HG03097 (cell line): ENCODE measurements around the gene TMEM132C.

ENCODE experiments used
- ATAC-seq: cut with Tn5 transposase; IDR thresholded peaks from one replicate; pipeline ENCODE4 v1.9.1; 2021; ENCODE audit not compliant: unreplicated experiment, low FRiP score

The TMEM132C gene

DNA sequence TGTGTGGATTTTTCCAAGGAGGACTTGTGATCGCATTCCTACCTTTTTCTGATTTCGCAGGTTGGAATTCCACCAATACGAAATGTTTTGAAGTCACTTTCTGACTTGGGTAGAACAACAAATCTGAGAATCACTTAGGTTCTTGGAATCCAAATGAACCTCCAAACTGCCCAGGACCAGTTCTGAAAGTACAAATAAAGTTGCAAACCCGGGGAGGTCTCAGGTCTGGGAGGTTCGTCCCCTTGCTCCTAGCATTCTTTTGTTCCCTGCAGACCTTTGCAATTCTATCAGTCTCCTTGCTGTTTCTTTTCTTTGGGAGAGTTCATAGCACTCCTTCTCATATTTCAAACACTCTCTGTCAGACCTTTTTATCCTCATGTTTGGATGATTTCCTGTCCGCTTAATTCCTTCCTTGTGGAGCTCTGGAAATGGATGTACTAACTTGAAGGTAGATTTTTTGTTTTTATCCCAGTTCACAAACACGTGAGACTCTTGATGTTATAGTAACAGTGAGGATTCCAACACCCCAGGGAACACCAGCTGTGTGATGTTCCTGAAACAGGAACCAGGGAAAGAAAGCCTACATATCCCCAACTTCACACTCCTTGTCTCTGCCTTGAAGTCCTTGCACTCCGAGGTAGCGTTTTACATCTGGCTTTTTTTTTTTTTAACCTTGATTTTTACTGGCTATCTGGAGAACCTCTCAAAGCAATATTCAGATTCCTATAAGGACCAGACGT lies 70.6 kb downstream of the TMEM132C start:
- ATAC-seq = no peak

- no peak for ATAC-seq
These were observed 71.6 kb downstream of the TMEM132C start for GRCh38 chr12:128338386-128339125.

DNA sequence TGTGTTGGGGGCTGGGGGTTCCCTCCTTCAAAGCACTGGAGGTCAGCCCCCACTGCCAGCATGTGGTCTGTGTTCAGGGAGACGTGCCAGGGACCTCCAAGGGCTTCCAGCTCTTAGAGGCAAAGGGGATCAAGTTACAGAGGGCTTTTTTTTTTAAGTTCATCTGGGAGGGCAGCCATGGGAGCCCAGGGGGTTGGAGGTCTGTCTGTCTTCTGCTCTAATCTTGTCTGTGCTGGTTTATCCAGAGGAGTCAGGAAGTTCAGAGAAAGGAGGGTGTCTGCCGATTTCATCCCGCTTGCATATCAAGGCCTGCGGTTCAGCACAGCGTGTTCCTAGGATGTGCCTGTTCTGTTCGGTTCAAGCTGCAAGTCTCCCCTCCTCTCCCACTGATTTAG lies 72.2 kb downstream of the TMEM132C start:
- ATAC-seq = no peak

DNA sequence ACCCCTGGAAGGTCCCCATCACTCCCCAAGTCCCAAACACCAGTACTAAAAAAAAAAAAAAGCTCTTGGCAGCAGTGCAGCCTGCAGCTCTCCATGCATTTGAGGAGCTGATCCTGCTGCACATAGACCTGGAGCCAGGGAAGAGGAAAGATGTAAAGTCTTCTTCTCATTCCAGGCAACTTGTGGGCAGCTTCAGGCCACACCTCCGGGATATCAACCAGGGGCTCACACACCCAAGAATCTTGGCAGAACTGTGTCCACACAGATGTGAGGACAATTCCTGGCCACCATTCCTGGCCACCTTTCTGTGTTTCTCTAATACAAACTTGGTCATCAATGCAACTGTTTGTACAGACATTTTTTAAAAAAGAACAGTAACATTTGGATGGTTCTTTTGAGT lies 72.7 kb downstream of the TMEM132C start:
- no peak for ATAC-seq

- ATAC-seq = no peak
These were observed 86.3 kb downstream of the TMEM132C start for GRCh38 chr12:128353301-128353700.

GRCh38 chr12:128356547-128356946 lies 89.6 kb downstream of the TMEM132C start:
- no peak for ATAC-seq

GRCh38 chr12:128361400-128361995 lies 94.5 kb downstream of the TMEM132C start:
- ATAC-seq = no peak

DNA sequence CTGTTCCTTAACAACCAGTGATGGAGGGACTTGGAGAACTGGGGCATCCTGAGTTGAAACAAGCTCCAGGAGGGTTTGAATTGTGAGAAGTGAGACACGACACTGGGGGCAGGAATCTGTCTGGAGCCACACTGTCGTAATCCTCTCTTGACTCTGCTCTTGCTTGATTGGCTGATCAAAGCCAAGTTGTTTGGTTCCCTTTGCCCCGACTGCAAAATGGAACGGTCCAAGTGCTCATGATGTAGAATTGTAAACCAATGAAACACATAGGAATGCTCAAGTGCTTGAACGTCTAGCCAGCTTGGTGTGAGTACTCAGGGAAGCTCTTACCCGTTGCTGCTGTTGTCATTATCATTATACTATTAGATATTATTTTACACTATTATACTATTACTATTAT lies 98.1 kb downstream of the TMEM132C start:
- ATAC-seq = no peak

DNA sequence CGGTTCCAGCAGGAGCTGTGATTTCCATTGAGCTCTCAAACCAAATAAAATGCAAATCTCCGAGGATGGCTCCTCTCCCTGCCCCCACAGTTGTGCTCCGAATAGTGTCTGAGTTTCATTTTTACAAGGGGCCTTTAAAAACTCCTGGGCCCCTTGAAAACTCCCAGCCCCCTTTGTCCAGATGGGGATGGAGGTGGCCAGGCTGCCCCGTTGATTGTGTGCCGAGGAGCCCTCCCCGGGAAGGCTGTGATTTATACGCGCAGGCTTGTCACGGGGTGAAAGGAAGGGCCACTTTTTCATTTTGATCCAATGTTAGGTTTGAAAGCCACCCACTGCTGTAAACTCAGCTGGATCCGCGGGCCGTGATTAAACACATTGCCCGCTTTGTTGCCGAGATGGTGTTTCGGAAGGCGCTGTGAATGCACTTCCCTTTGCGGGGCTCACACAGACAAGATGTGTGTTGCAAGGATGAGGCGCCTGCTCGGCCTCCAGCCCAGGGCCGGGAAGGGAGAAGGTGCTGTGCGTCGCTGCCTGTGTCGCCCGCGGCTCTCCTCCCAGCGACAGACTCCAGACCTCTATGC lies 98.8 kb downstream of the TMEM132C start:
- no peak for ATAC-seq

DNA sequence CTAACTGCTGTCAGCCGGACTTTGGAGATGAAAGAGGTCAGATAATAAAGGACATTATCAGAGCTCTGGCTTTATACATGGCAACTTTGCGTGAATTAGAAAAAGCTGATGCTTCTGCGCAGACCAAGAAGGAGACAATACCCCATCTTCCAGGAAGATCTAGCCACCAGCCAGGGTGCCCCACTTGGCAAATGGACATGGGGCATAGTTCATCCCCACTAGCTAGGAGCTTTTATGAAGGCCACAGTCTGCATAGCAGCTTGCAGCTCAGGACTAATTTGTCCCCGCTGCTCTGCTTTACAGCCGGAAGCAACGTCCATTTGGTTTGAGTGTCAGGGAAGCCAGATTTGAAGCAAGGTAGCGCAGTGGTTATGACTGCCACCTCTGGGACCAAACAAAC lies 101.0 kb downstream of the TMEM132C start:
- no peak for ATAC-seq

GRCh38 chr12:128381541-128381940 lies 114.6 kb downstream of the TMEM132C start:
- no peak for ATAC-seq

- no peak for ATAC-seq
These were observed 115.0 kb downstream of the TMEM132C start for GRCh38 chr12:128381946-128382345.

GRCh38 chr12:128382946-128383345 lies 116.0 kb downstream of the TMEM132C start:
- ATAC-seq = no peak

DNA sequence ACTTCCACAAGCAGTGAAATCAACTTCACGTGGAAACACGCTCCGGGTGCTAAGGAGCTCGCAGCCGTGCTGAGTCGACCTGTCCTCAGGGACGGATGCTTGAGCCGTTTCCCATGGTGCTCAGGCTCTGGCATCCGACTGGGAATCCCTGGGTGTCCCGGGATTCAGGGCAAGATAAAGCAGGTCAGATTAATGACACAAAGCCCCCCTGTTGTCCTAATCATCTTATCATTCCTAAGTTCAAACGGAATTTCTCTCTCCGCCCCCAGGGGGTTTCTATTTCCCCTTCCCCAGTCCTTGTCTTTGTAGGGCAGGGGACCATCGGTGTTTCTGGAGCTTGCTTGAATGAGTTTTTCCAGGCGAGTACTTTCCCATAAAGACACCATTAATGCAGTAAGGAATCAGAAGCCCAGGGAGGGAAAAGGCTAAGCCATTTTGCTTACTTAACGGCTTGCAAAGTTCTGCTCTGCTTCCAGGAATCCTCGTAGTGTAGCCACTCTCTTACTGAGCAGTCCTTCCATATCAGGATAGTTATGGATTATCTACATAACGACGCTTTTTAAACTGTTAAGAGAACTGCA lies 116.5 kb downstream of the TMEM132C start:
- ATAC-seq = no peak

DNA sequence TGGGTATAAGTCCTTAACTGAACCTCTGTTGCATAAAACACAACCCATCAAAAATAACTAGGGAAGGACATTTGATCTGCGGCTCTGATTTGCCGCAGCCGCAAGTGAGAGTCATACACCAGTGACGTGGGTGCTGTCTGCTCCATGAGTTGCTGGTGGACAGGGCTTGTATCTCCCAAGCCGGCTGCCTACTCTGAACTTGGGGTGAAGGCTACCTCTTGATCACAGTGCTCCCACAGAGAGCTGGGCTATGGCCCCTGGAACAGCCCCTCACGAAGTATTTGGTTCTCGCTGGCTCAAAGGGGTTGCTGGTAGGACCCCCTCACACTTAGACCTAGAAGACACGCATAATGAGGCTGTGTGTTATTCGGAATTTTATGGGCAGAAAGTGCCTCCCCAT lies 118.8 kb downstream of the TMEM132C start:
- no peak for ATAC-seq

GRCh38 chr12:128387811-128388422 lies 120.9 kb downstream of the TMEM132C start:
- ATAC-seq = peak; percentile 59

DNA sequence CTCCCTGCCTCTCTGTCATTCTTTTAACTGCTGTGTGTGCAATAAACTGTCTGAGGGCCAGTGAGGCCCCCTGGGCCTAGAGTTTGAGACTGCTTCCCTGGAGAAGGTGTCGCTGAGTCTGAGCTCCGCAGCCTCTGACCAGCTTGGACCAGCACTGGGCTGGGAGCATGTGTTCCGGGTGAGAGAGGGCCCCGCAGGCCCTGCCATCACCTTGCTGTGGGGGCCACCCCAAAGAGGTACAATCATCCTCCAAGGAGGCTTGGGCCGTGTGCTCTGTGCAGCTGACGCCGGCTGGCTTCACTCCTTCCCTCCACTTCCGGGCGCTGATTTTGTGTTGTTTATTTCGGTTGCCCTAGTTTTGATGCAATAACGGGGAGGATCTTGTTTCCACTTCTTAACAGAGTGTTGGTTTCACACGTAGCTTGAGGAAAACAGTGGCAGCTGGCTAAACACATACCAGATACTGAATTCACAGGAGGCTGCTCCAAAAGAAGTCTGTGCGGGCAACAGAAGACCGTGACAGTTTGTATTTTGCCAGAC lies 121.6 kb downstream of the TMEM132C start:
- no peak for ATAC-seq

DNA sequence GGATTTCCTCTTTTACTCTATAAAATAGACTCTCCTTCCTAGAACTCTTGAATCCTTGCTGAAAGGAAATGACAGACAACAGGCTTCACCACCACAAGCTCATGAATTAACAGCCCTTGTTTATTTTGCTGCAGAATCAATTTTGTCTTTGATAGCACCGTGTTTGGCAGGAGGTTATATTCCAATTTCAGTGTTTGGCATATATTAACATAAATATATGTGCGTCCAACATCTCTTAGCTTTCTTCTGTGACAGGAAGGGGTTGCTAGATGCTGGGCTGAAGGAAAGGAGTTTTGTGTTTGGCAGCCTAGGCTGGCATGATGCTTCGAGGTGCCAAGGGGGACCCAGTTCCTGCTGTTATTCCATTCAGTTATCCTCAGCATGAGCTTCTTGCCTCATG lies 126.4 kb downstream of the TMEM132C start:
- ATAC-seq = no peak

GRCh38 chr12:128394137-128394536 lies 127.2 kb downstream of the TMEM132C start:
- no peak for ATAC-seq

DNA sequence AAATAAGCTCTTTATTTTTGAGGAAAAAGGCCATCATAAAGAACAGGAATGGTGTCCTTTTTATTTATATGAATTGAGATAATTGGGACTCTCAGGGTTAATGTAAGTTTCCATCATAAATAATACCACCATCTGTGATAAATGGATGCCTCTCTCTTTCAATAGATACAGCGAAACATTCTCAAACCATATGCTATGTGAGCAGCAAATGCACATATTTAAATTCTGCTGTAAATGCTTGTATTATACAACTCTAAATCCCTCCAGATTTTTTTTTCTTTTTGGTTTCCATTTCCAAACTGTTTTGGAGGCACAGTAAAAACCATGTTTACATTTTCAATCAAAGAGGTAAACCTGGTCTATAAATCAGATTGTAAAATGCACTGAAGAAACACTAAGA lies 132.3 kb downstream of the TMEM132C start:
- ATAC-seq = no peak
